GM12878 (cell line): ENCODE data around the gene TDRD3. TPM values are rescaled to one million over a fixed set of nuclear protein-coding genes. Genes with fewer than 3 reads are reported as not detected.
A peak's percentile ranks its signal among the peaks of the same experiment; 100 is the strongest.

Experiments used
- ATAC-seq: fragments of 200-7000 bp; cut with Tn5 transposase; 3 replicates; pipeline ENCODE4 v1.9.1; 2020; ENCODE audit warnings: mild to moderate bottlenecking, moderate library complexity
- BruUV-seq: library from RNA; stranded (reverse); fragments of 400-500 nt; replicated peaks from 2 replicates; lab custom pipeline; 2021; lab: Mats Ljungman, UMichigan
- CTCF ChIA-PET: fragments of 300-600 bp; sonication (Branson Sonifier 250); formaldehyde crosslinking; extraction: SDS; loops from one replicate; lab custom pipeline; 2021; ENCODE audit warnings: inconsistent platforms; lab: Yijun Ruan, JAX
- POLR2A ChIA-PET: fragments of 350-600 bp; formaldehyde crosslinking; extraction: SDS; loops from one replicate; lab custom pipeline; 2021; ENCODE audit warnings: inconsistent platforms; lab: Charles Lee
- RAD21 ChIA-PET: fragments of 300-600 bp; sonication (Branson Sonifier 250); formaldehyde crosslinking; loops from one replicate; lab custom pipeline; 2023; ENCODE audit warnings: antibody characterized with exemption; ENCODE audit not compliant: unreplicated experiment; lab: Charles Lee
- SMC1A ChIA-PET: fragments of 300-600 bp; sonication (Branson Sonifier 250); formaldehyde crosslinking; loops from one replicate; lab custom pipeline; 2023; ENCODE audit not compliant: unreplicated experiment, uncharacterized antibody; lab: Charles Lee
- DNase-seq: peaks from one replicate; pipeline ENCODE4 v3.0.0-alpha.2; 2011; ENCODE audit warnings: low read depth, low spot score
- FAIRE-seq: peaks from 3 replicates; lab custom pipeline; 2011; peaks lifted over from hg19 to GRCh38; lab: Jason Lieb, UNC
- H2AFZ ChIP-seq: 2 replicates; pipeline ENCODE4 v1.6.0; 2011; ENCODE audit warnings: low read depth, low read length, control low read depth; ENCODE audit not compliant: control insufficient read depth
- H3K27ac ChIP-seq: 2 replicates; pipeline ENCODE4 v1.5.1; 2011; ENCODE audit warnings: control low read depth; ENCODE audit not compliant: control insufficient read depth, insufficient read depth
- H3K27me3 ChIP-seq, 2 experiments: replicated peaks in 1 of 2; 2 replicates each; pipeline versions ENCODE4 v1.6.0 to v1.6.1; 2011; ENCODE audit warnings: low read length in 1 of 2; ENCODE audit not compliant: control insufficient read depth in 2 of 2, insufficient read depth in 2 of 2
- H3K36me3 ChIP-seq, 2 experiments: 2 replicates each; pipeline ENCODE4 v1.5.1; 2011; ENCODE audit warnings: low read length in 1 of 2; ENCODE audit not compliant: control insufficient read depth in 2 of 2, insufficient read depth in 2 of 2
- H3K4me1 ChIP-seq: 2 replicates; pipeline ENCODE4 v1.6.1; 2011; ENCODE audit warnings: mild to moderate bottlenecking, low read length, moderate library complexity, mixed read lengths; ENCODE audit not compliant: control insufficient read depth, insufficient read depth
- H3K4me2 ChIP-seq: 2 replicates; pipeline ENCODE4 v1.6.0; 2011; ENCODE audit warnings: control low read depth; ENCODE audit not compliant: control insufficient read depth, insufficient read depth
- H3K4me3 ChIP-seq: fragments of 200-600 bp; sonication (generic); 2 replicates; pipeline ENCODE4 v1.5.1; 2016
- H3K79me2 ChIP-seq: 2 replicates; pipeline ENCODE4 v1.6.0; 2011; ENCODE audit warnings: low read length; ENCODE audit not compliant: control insufficient read depth, insufficient read depth
- H3K9ac ChIP-seq: 2 replicates; pipeline ENCODE4 v1.8.0; 2011; ENCODE audit warnings: low read length, control low read depth, mixed read lengths; ENCODE audit not compliant: control insufficient read depth, insufficient read depth
- H3K9me3 ChIP-seq: replicated peaks from 3 replicates; pipeline ENCODE4 v1.5.1; 2011; ENCODE audit warnings: mild to moderate bottlenecking, low read length; ENCODE audit not compliant: control insufficient read depth, insufficient read depth
- H4K20me1 ChIP-seq: 2 replicates; pipeline ENCODE4 v1.6.0; 2011; ENCODE audit not compliant: control insufficient read depth, insufficient read depth
- RBBP5 ChIP-seq: fragments of 200-600 bp; sonication (generic); conservative IDR thresholded peaks from 2 replicates; pipeline ENCODE4 v1.6.1; 2016
- SMARCA5 ChIP-seq: fragments of 450-650 bp; IDR thresholded peaks from 2 replicates; pipeline ENCODE4 v1.6.1; 2017; ENCODE audit warnings: mild to moderate bottlenecking
- ZZZ3 ChIP-seq: IDR thresholded peaks from 2 replicates; pipeline ENCODE4 v1.6.1; 2011; ENCODE audit warnings: low read depth; ENCODE audit not compliant: control insufficient read depth, insufficient read length
- WGBS: methylation state at CpG from one replicate; pipeline ENCODE4 v1.1.6; 2016; ENCODE audit warnings: low lambda C conversion rate; ENCODE audit not compliant: insufficient replicate concordance, insufficient coverage; ENCODE audit errors: missing lambda C conversion rate; 5-methylcytosine and 5-hydroxymethylcytosine counted together
- in situ Hi-C: fragments of 300-500 bp; cut with MboI; formaldehyde crosslinking; loops from 9 replicates; pipeline ENCODE4 v1.14.3; 2018; ENCODE audit warnings: mixed read lengths
- intact Hi-C: fragments of 100-400 bp; cut with micrococcal nuclease; formaldehyde crosslinking; loops from one replicate; pipeline ENCODE4 v1.14.2; 2022; ENCODE audit not compliant: unreplicated experiment
- polyA plus RNA-seq, 11 experiments: library from polyadenylated mRNA; depleted of rRNA in 4 of 11; unstranded in 6 of 11; stranded (reverse) in 5 of 11; fragments of >200 nt; fragmentation: Nextera tagmentation in 4 of 11; fragmentation: Illumina TruSeq in 1 of 11; extraction: Ambion mirVana in 4 of 11; extraction: Trizol in 1 of 11; gene quantifications; 1 replicate in 1 of 11; 2 replicates in 10 of 11; pipeline versions ENCODE4 v1.2.1 to v1.2.3, GENCODE V29; 2011 to 2016; ENCODE audit warnings: inconsistent platforms in 2 of 11, missing spikeins in 2 of 11, low read depth in 1 of 11
- total RNA-seq, 4 experiments: library from RNA; depleted of rRNA in 3 of 4; stranded (reverse); fragments of >200 nt in 3 of 4; fragmentation: Illumina TruSeq in 1 of 4; extraction: Trizol in 1 of 4; gene quantifications; 2 replicates each; pipeline versions ENCODE4 v1.2.1 to v1.2.3, GENCODE V29; 2013 to 2021
- TF ChIP-seq, protein P1 (sequence below): fragments of 450-650 bp; IDR thresholded peaks from 2 replicates; pipeline ENCODE4 v1.6.1; 2017; ENCODE audit warnings: mild to moderate bottlenecking, moderate library complexity

Gene TDRD3
- total and polyA plus RNA-seq, 10 of the 15 experiments (the other 5 are each of a cell fraction or from before 2014, with no cell fraction given): 8.4 to 27.9 (median 15.8) TPM

DNA sequence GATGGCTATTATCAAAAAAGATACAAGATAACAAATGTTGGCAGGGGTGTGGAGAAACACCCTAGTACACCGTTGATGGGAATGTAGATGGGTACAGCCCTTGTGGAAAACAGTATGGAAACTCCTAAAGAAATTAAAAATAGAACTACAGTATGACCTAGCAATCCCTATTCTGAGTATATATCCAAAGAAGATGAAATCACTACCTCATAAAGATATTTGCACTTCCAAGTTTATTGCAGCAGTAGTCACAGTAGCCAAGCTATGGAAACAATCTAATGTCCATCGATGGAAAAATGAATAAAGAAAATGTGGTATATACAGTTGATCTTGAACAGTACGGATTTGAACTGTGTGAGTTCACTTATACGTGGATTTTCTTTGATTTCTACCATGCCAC is 28.3 kb downstream of the TDRD3 start:
- TF ChIP-seq RBBP5 (no peak), ZZZ3 (no peak), SMARCA5 (no peak)
- TF ChIP-seq, protein P1, sequence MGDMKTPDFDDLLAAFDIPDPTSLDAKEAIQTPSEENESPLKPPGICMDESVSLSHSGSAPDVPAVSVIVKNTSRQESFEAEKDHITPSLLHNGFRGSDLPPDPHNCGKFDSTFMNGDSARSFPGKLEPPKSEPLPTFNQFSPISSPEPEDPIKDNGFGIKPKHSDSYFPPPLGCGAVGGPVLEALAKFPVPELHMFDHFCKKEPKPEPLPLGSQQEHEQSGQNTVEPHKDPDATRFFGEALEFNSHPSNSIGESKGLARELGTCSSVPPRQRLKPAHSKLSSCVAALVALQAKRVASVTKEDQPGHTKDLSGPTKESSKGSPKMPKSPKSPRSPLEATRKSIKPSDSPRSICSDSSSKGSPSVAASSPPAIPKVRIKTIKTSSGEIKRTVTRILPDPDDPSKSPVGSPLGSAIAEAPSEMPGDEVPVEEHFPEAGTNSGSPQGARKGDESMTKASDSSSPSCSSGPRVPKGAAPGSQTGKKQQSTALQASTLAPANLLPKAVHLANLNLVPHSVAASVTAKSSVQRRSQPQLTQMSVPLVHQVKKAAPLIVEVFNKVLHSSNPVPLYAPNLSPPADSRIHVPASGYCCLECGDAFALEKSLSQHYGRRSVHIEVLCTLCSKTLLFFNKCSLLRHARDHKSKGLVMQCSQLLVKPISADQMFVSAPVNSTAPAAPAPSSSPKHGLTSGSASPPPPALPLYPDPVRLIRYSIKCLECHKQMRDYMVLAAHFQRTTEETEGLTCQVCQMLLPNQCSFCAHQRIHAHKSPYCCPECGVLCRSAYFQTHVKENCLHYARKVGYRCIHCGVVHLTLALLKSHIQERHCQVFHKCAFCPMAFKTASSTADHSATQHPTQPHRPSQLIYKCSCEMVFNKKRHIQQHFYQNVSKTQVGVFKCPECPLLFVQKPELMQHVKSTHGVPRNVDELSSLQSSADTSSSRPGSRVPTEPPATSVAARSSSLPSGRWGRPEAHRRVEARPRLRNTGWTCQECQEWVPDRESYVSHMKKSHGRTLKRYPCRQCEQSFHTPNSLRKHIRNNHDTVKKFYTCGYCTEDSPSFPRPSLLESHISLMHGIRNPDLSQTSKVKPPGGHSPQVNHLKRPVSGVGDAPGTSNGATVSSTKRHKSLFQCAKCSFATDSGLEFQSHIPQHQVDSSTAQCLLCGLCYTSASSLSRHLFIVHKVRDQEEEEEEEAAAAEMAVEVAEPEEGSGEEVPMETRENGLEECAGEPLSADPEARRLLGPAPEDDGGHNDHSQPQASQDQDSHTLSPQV: no peak
- in situ Hi-C loops (loop anchor here (5.0 kb wide), 1 partner anchor 263 kb away; the partner anchor contains the start of gene DIAPH3), intact Hi-C loops (no loop called here)
- H3K4me3 ChIP-seq: no peak overlapping the region
- ATAC-seq (no peak), FAIRE-seq (no peak), DNase-seq (no peak)
- ChIA-PET SMC1A (no interaction called here), RAD21 (no interaction called here), POLR2A (no interaction called here), CTCF (interaction anchor here (1.1 to 2.0 kb wide), 2 partner anchors 13 to 25 kb away, joined by 3 to 5 read pairs; no protein-coding TSS in a partner anchor)
- H2AFZ ChIP-seq: no peak overlapping the region
- peaks cover 16% of the 10 kb centered on the region for H3K4me1 ChIP-seq
- 100% methylated on average over 4 of the region's 4 CpGs for WGBS
- peaks cover 12% of the 10 kb centered on the region for H3K79me2 ChIP-seq
- H3K36me3 ChIP-seq: no peaks in the 10 kb centered on the region
- H3K9ac ChIP-seq: no peak overlapping the region
- peak overlapping the region; percentile 42; the same call in 1 of the 2 replicates for H3K4me2 ChIP-seq
- BruUV-seq: no TSS peak
- H3K9me3 ChIP-seq: peaks cover 6% of the 10 kb centered on the region; the same call in 2 of the 3 replicates
- H3K27me3 ChIP-seq: no peaks in the 10 kb centered on the region
- H3K27ac ChIP-seq: peak overlapping the region; percentile 25; the same call in 1 of the 2 replicates
- H4K20me1 ChIP-seq: no peaks in the 10 kb centered on the region
